ENCODE data around the gene MICAL3. TPM values are rescaled to one million over a fixed set of nuclear protein-coding genes. Genes with fewer than 3 reads are reported as not detected.

MICAL3 gene
- total and polyA plus RNA-seq, 7 donors, result 9.6 to 94.2 (median 35.0) TPM

DNA sequence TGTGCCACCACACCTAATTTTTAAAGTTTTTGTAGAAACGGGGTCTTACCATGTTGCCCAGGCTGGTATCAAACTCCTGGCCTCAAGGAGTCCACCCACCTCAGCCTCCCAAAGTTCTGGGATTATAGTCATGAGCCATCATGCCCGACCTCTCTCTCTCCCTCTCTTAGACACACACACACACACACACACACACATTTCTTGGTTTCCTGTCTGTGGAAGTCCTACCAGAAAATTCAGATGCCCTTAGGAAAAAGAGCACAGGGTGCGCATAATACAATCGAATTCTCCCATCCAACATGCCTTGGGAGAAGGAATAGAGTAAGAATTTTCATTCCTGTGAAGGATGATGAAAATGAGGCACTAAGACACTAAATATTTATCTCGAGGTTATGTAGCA, 10.4 kb downstream of the MICAL3 start:
- no peak for DNase-seq
- intact Hi-C loops (cut with DNase I), result no loop called here
- no peak overlapping the region for H3K27ac ChIP-seq
- 78 to 79% methylated on average over 5 of the region's 5 CpGs for WGBS, 2 donors
- H3K27me3 ChIP-seq, result no peaks in the 10 kb centered on the region
- TF ChIP-seq POLR2A (IDR thresholded peaks at IDR 0.05), result no peak
- no peak for TF ChIP-seq EP300 (IDR thresholded peaks at IDR 0.05)
- TF ChIP-seq, protein P1, sequence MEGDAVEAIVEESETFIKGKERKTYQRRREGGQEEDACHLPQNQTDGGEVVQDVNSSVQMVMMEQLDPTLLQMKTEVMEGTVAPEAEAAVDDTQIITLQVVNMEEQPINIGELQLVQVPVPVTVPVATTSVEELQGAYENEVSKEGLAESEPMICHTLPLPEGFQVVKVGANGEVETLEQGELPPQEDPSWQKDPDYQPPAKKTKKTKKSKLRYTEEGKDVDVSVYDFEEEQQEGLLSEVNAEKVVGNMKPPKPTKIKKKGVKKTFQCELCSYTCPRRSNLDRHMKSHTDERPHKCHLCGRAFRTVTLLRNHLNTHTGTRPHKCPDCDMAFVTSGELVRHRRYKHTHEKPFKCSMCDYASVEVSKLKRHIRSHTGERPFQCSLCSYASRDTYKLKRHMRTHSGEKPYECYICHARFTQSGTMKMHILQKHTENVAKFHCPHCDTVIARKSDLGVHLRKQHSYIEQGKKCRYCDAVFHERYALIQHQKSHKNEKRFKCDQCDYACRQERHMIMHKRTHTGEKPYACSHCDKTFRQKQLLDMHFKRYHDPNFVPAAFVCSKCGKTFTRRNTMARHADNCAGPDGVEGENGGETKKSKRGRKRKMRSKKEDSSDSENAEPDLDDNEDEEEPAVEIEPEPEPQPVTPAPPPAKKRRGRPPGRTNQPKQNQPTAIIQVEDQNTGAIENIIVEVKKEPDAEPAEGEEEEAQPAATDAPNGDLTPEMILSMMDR (IDR thresholded peaks at IDR 0.05), result no peak
- TF ChIP-seq POLR2AphosphoS5 (IDR thresholded peaks at IDR 0.05), result no peak
- H3K4me3 ChIP-seq, result no peak overlapping the region
- no peaks in the 10 kb centered on the region for H3K9me3 ChIP-seq
- no peaks in the 10 kb centered on the region for H3K36me3 ChIP-seq
- peaks cover 0 to 6% (median 0%) of the 10 kb centered on the region in 4 donors for H3K4me1 ChIP-seq

DNA sequence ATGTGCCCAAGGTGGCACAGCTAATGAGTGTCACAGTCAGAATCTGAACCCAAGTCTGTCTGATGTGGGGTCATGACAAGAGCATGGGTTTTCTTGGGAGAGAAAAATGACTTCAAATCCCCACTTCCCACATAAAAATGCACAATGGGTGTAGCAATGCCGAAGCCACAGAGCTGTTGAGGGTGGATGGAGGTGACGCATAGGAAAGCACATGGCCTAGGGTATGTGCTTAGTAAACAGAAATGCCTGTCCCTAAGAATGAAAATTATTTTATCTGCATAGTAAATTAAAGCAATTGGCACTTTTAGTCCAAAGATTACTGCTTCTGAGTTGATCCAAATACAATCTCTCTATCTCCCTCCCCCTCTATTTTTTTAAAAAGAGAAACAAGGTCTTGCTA, 10.9 kb downstream of the MICAL3 start:
- 65 to 94% methylated on average over 2 of the region's 2 CpGs for WGBS, 2 donors
- Histone ChIP-seq H3K27me3 (no peaks in the 10 kb centered on the region), H3K9me3 (no peaks in the 10 kb centered on the region), H3K27ac (no peak overlapping the region), H3K36me3 (no peaks in the 10 kb centered on the region), H3K4me1 (peaks cover 0 to 6% (median 0%) of the 10 kb centered on the region in 4 donors), H3K4me3 (no peak overlapping the region)
- TF ChIP-seq, protein P1 (IDR thresholded peaks at IDR 0.05), result no peak
- no peak for TF ChIP-seq POLR2AphosphoS5 (IDR thresholded peaks at IDR 0.05)
- no peak for TF ChIP-seq POLR2A (IDR thresholded peaks at IDR 0.05)
- no peak for TF ChIP-seq EP300 (IDR thresholded peaks at IDR 0.05)
- intact Hi-C loops (cut with DNase I), result no loop called here
- DNase-seq, result no peak

DNA sequence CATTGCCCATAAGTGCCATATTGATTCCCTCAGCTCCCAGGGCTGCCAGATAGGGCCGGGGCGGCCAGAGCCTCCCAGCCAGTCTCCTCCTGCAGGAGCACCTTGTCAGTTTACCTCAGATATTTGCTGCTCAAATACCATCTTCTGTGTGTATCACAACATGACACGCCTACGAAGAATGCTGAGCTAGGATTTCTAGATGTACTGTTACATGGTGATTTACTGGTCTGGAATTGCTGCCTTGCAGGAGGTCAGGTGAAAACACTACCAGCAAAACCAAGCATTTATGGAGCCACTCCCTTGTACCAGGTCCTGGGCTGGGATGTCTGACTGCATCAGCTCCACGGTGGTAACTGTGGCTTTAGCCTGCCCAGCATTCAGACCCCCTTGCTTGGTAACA, 11.8 kb downstream of the MICAL3 start:
- Histone ChIP-seq H3K4me1 (peaks cover 0 to 6% (median 0%) of the 10 kb centered on the region in 4 donors), H3K9me3 (no peaks in the 10 kb centered on the region), H3K27me3 (no peaks in the 10 kb centered on the region), H3K36me3 (no peaks in the 10 kb centered on the region), H3K27ac (peak overlapping the region in 1 of 4 donors; percentile 8), H3K4me3 (no peak overlapping the region)
- TF ChIP-seq EP300 (IDR thresholded peaks at IDR 0.05) (no peak), POLR2A (IDR thresholded peaks at IDR 0.05) (no peak), POLR2AphosphoS5 (IDR thresholded peaks at IDR 0.05) (no peak)
- TF ChIP-seq, protein P1 (IDR thresholded peaks at IDR 0.05), result no peak
- no peak for DNase-seq
- intact Hi-C loops (cut with DNase I), result no loop called here
- WGBS, 2 donors, result 83 to 93% methylated on average over 5 of the region's 5 CpGs

- Histone ChIP-seq H3K27ac (no peak overlapping the region), H3K4me3 (no peak overlapping the region), H3K36me3 (no peaks in the 10 kb centered on the region), H3K4me1 (peaks cover 0 to 18% (median 7%) of the 10 kb centered on the region in 4 donors), H3K9me3 (no peaks in the 10 kb centered on the region), H3K27me3 (no peaks in the 10 kb centered on the region)
- TF ChIP-seq POLR2A (IDR thresholded peaks at IDR 0.05), result no peak
- TF ChIP-seq EP300 (IDR thresholded peaks at IDR 0.05), result no peak
- no peak for TF ChIP-seq POLR2AphosphoS5 (IDR thresholded peaks at IDR 0.05)
- TF ChIP-seq, protein P1 (IDR thresholded peaks at IDR 0.05), result no peak
- WGBS, 2 donors, result 86 to 93% methylated on average over 2 of the region's 2 CpGs
- no peak for DNase-seq
- intact Hi-C loops (cut with DNase I), result no loop called here
Observed at GRCh38 chr22:18010266-18010665, 14.1 kb downstream of the MICAL3 start.

GRCh38 chr22:18008136-18008535, 16.2 kb downstream of the MICAL3 start:
- intact Hi-C loops (cut with DNase I), result no loop called here
- Histone ChIP-seq H3K9me3 (no peaks in the 10 kb centered on the region), H3K36me3 (no peaks in the 10 kb centered on the region), H3K4me1 (peaks cover 0 to 19% (median 11%) of the 10 kb centered on the region in 4 donors), H3K27ac (no peak overlapping the region), H3K4me3 (no peak overlapping the region), H3K27me3 (no peaks in the 10 kb centered on the region)
- WGBS, 2 donors, result 94 to 96% methylated on average over 4 of the region's 4 CpGs
- DNase-seq, result no peak
- TF ChIP-seq, protein P1 (IDR thresholded peaks at IDR 0.05), result no peak
- TF ChIP-seq POLR2A (IDR thresholded peaks at IDR 0.05) (no peak), POLR2AphosphoS5 (IDR thresholded peaks at IDR 0.05) (no peak), EP300 (IDR thresholded peaks at IDR 0.05) (no peak)
